AG09319 (cell line): ENCODE results near the gene L3MBTL3.

ENCODE experiments used
- DNase-seq: peaks from one replicate; pipeline ENCODE4 v3.0.0-alpha.2; 2010; ENCODE audit warnings: low read depth; ENCODE audit errors: extremely low read depth
- CTCF ChIP-seq: IDR thresholded peaks from 2 replicates; pipeline ENCODE4 v1.5.1; 2011; ENCODE audit warnings: low read depth, mild to moderate bottlenecking, inconsistent platforms, low read length, moderate library complexity

L3MBTL3 gene

GRCh38 chr6:130120731-130121130, 102.3 kb downstream of the L3MBTL3 start:
- no peak for TF ChIP-seq CTCF

DNA sequence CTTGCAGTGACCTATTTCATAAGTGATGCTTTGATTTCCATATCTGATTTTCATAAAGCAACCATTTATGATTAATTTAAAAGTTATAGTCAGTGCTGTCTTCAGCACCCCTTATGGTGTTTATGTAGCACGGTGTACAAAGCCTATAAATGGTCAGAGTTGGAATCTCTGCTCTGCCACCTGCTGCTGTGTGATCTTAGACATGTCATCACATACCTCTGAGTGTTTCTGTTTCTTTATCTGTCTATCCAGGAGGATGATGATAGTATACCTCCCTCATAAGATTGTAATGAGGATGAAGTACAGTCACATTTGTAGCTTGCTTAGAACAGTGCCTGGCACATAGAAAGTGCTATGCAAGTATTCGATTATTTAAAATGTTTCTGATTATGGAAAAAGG, 103.9 kb downstream of the L3MBTL3 start:
- no peak for TF ChIP-seq CTCF
- no peak for DNase-seq

More at GRCh38 chr6:130120731-130121130, 102.3 kb downstream of the L3MBTL3 start:
- DNase-seq: no peak

DNA sequence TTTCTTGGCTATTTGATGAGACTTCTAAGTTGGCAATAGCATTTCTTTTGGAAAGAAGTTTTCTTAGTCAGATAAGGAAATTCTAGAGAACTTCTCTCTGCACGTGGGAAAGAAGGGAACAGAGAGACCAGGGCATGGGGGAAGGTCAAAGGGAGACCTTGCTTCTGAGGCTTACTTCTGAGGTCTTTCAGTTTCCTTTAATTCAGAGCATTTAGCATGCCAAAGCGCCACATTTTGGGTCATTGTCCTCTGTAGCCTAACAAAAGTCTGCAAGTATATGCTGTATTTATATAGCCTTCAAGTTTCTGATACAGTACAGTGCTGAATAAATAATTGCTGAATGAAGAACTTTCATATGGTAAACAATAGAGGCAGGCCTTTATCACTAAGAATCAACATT, 108.8 kb downstream of the L3MBTL3 start:
- DNase-seq: no peak
- no peak for TF ChIP-seq CTCF

DNA sequence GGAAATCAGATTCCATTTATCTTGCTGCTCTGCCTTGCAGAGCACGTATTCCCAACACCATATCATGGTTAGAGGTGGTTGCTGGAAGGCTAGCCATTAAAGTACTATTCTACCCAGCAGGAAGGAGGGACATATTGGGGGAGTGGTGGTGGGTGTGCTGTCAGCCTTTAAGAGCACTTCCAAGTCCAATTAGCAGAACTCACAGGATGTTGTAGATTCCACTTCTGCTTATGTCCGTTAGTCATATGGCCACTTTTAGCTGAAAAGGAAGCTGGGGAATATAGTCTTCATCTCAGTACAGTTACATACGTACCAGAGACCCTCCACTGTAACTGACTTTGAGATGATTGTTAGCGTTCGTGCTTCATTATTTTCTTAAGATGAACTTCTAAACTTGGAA, 109.9 kb downstream of the L3MBTL3 start:
- no peak for DNase-seq
- no peak for TF ChIP-seq CTCF

DNA sequence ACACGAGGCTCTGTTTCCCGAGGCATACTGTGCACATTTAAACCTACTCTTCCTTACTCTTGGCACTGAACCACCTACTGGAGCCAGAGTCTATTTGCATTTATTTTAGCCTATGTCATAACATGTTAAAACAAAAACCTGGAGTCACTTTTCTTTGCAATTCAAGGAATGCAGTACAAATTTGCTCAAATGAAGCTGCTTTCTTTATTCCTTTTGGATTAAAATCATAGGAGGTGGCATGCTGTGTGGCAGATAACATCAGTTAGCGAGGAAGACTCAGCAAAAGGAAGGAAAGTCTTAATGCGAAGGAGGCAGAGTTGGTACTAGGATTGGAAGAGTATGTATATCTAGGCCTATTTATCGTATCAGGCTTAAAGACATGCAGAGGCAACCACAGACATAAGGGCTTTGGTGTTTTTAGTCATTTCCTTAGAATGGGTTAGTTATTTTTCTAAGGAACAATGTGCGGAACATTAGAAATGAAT, 111.4 kb downstream of the L3MBTL3 start:
- no peak for DNase-seq
- TF ChIP-seq CTCF: no peak

DNA sequence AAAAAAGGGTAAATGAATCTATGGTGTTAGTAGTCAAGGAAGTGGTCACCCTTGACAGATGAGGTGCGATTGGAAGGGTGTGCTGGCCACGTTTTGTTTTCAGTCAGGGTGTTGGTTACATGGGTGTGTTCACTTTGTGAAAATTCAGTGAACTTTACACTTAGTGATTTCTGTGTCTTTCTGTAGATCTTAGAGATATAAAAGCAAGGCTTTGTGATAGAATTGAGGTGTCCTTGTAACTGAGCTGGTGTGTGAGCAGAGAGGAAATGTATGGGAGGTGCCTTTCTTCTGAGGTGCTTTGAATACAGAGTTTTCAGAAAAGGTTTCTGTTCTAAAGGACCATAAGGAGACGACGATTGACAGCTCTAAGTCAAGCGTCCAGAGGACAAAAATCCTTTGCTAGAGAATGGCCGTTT, 113.9 kb downstream of the L3MBTL3 start:
- DNase-seq: no peak
- no peak for TF ChIP-seq CTCF

DNA sequence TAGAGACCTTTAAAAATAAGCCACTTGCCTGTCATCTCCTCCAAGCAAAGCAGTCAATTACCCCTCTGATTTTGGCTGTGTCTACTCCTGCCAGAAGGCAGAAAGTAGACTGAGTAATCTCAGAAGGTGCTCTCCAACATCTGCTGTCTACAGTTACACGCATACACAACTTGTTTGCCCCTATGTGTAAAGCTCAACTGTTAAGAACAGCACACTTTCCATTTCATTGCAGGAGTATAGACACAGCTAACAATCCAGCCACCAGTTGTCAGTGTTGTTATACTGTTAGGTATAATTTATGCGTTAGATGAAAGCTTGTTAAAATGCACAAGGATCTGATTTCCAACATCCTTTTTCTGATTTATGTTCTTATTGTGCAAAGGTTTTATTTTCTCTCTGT, 116.2 kb downstream of the L3MBTL3 start:
- DNase-seq: no peak

More for the DNA sequence above, 116.2 kb downstream of the L3MBTL3 start:
- TF ChIP-seq CTCF: no peak; the same call in 1 of the 2 replicates
